BE2C (cell line): ENCODE results near the gene C5orf58.

Experiments used
- DNase-seq: peaks from one replicate; pipeline ENCODE4 v3.0.0-alpha.2; 2020
- H3K27me3 ChIP-seq: fragments of 250-450 bp; sonication (Bioruptor Pico); 2 replicates; pipeline ENCODE4 v1.5.1; 2020; ENCODE audit warnings: mild to moderate bottlenecking
- H3K36me3 ChIP-seq: fragments of 250-450 bp; sonication (Bioruptor Pico); 2 replicates; pipeline ENCODE4 v1.5.1; 2020; ENCODE audit warnings: mild to moderate bottlenecking
- H3K4me1 ChIP-seq: fragments of 250-450 bp; sonication (Bioruptor Pico); 2 replicates; pipeline ENCODE4 v1.5.1; 2020
- H3K4me3 ChIP-seq: 2 replicates; pipeline ENCODE4 v1.5.1; 2011; ENCODE audit warnings: low read depth, low read length
- H3K9me3 ChIP-seq: fragments of 250-450 bp; sonication (Bioruptor Pico); 2 replicates; pipeline ENCODE4 v1.5.1; 2020
- CTCF ChIP-seq: IDR thresholded peaks from 2 replicates; pipeline ENCODE4 v1.5.1; 2012; ENCODE audit warnings: mild to moderate bottlenecking, low read depth, low read length

The C5orf58 gene

DNA sequence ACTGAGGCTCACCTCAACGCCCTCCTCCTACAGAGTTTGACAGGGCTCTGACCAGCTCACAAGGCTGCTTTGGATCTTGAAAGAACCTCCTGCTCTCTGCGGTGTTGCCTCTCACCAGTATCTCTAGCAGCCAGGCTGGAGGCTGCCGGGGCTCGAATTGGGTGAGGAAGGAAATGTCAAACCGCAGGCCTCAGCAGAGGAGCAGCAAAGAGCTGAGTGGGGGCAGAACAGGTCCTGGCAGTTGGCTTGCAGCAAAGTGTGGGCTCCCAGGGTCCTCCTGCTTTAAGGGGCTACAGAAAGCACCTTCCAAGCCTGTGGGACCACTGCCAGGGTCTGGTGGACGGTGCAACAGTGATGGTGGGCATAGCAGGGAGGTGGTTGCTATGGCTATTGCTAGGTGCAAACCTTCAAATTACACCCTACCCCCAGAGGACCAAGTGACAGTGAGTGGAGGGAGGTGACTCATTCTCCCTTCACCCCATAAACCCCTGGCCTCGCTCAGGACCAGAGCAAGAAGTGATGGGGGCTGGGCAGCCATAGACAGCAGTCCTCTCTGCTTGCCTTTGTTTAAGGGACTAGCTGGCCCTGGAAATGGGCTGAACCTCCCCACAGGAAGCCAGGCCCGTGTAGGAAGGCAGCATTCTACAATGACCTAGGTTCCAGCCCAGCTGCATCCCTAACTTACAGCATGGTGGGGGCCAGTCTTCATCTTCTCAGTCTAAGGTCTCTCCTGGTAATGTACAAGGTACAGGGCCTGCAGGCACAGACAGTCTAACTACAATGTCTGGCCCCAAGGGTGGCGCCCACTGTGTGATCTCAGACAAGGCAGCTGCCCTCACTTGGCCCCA, 46.0 kb downstream of the C5orf58 start:
- no peaks in the 10 kb centered on the region for H3K4me1 ChIP-seq
- no peaks in the 10 kb centered on the region; the same call in 1 of the 2 replicates for H3K27me3 ChIP-seq
- no peak for DNase-seq
- H3K9me3 ChIP-seq: no peaks in the 10 kb centered on the region
- no peak for TF ChIP-seq CTCF
- H3K36me3 ChIP-seq: no peaks in the 10 kb centered on the region
- no peak overlapping the region for H3K4me3 ChIP-seq

GRCh38 chr5:170279459-170279817, 46.7 kb downstream of the C5orf58 start:
- H3K36me3 ChIP-seq: no peaks in the 10 kb centered on the region
- DNase-seq: no peak
- no peaks in the 10 kb centered on the region for H3K4me1 ChIP-seq
- no peaks in the 10 kb centered on the region for H3K9me3 ChIP-seq
- H3K27me3 ChIP-seq: no peaks in the 10 kb centered on the region; the same call in 1 of the 2 replicates
- TF ChIP-seq CTCF: no peak
- H3K4me3 ChIP-seq: no peak overlapping the region

DNA sequence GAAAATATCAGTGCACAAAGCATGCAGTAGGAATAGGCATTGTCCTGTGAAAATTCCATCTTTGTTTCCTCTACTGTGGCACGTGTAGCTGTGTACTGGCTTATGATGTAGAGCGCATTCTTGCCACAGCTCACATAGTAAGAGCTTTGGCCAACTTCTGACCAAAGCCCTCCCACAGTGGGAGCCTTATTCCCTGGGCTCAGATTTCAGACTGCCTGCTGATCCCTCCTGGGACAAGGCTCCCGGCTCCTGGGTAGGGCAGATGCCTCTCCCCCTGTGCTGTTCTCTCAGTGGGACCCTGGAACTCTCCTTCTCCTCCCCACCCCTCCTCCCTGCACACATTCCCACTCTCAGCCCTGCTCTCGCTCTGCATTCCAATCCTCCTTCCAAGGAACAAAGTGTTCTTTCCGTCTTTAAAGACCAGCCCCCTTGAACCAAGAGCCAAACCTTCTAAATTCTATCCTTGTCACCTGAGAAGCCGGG, 47.3 kb downstream of the C5orf58 start:
- Histone ChIP-seq H3K4me3 (no peak overlapping the region), H3K27me3 (no peaks in the 10 kb centered on the region; the same call in 1 of the 2 replicates), H3K9me3 (no peaks in the 10 kb centered on the region), H3K4me1 (no peaks in the 10 kb centered on the region), H3K36me3 (no peaks in the 10 kb centered on the region)
- DNase-seq: no peak
- no peak for TF ChIP-seq CTCF

DNA sequence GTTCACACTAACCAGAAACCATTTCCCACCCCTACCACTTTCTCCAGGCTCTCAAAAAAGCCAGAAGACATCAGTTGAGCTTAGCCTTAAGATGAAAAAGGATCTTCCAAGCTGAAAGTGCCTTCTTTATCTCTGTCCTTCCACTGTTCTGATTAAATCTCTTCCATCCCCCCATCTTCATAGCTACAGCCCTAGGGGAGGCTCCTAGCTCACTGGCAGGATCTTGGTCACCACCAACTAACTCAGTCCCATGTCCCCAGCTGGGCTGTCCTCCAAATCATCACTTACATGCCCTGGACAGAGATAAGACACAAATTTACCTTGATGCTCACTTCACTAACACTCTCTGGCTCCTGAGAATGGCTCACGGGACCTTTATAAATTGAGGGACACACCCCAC, 50.5 kb downstream of the C5orf58 start:
- no peaks in the 10 kb centered on the region for H3K9me3 ChIP-seq
- TF ChIP-seq CTCF: no peak
- H3K36me3 ChIP-seq: no peaks in the 10 kb centered on the region
- H3K4me3 ChIP-seq: no peak overlapping the region
- H3K27me3 ChIP-seq: no peaks in the 10 kb centered on the region; the same call in 1 of the 2 replicates
- no peaks in the 10 kb centered on the region for H3K4me1 ChIP-seq
- DNase-seq: no peak

GRCh38 chr5:170284231-170284630, 51.4 kb downstream of the C5orf58 start:
- Histone ChIP-seq H3K4me1 (no peaks in the 10 kb centered on the region), H3K4me3 (no peak overlapping the region), H3K9me3 (no peaks in the 10 kb centered on the region), H3K27me3 (no peaks in the 10 kb centered on the region; the same call in 1 of the 2 replicates), H3K36me3 (no peaks in the 10 kb centered on the region)
- TF ChIP-seq CTCF: no peak
- DNase-seq: no peak

- H3K36me3 ChIP-seq: no peaks in the 10 kb centered on the region
- DNase-seq: no peak
- no peaks in the 10 kb centered on the region for H3K4me1 ChIP-seq
- TF ChIP-seq CTCF: no peak
- no peak overlapping the region for H3K4me3 ChIP-seq
- no peaks in the 10 kb centered on the region for H3K9me3 ChIP-seq
- H3K27me3 ChIP-seq: no peaks in the 10 kb centered on the region; the same call in 1 of the 2 replicates
Measured at GRCh38 chr5:170285181-170285580, 52.4 kb downstream of the C5orf58 start.
